Lung (tissue), 12 donors: ENCODE results near the gene DPP9. TPM values are rescaled to one million over a fixed set of nuclear protein-coding genes. Genes with fewer than 3 reads are reported as not detected.

ENCODE experiments used
- ATAC-seq: fragments of 200-7000 bp; cut with Tn5 transposase; one replicate; pipeline ENCODE4 v1.9.1; 2020; ENCODE audit warnings: moderate number of reproducible peaks; ENCODE audit not compliant: insufficient read depth, low FRiP score
- DNase-seq, 3 donors: peaks; one replicate each; pipeline ENCODE4 v3.0.0-alpha.2; 2013 to 2017
- H3K27ac ChIP-seq, 2 donors: one replicate each; pipeline ENCODE4 v1.5.1; 2013; ENCODE audit warnings: mild to moderate bottlenecking in 2 of 2, moderate library complexity in 2 of 2, control low read depth in 1 of 2, inconsistent platforms in 1 of 2, low read depth in 1 of 2, low read length in 1 of 2
- H3K27me3 ChIP-seq, 3 donors: one replicate each; pipeline ENCODE4 v1.5.1; 2013; ENCODE audit warnings: low read length in 2 of 3; ENCODE audit not compliant: control insufficient read depth in 3 of 3, insufficient read depth in 3 of 3
- H3K36me3 ChIP-seq, 4 donors: one replicate each; pipeline ENCODE4 v1.5.1; 2013; ENCODE audit warnings: low read length in 4 of 4, mild to moderate bottlenecking in 1 of 4, moderate library complexity in 1 of 4; ENCODE audit not compliant: control insufficient read depth in 4 of 4, insufficient read depth in 4 of 4
- H3K4me1 ChIP-seq, 5 donors: one replicate each; pipeline ENCODE4 v1.5.1; 2013; ENCODE audit warnings: low read length in 5 of 5, mild to moderate bottlenecking in 2 of 5, moderate library complexity in 1 of 5; ENCODE audit not compliant: control insufficient read depth in 5 of 5, insufficient read depth in 5 of 5
- H3K4me3 ChIP-seq: one replicate; pipeline ENCODE4 v1.5.1; 2013; ENCODE audit warnings: mild to moderate bottlenecking, control low read depth, moderate library complexity
- H3K9ac ChIP-seq, 2 donors: one replicate each; pipeline ENCODE4 v1.5.1; 2013; ENCODE audit warnings: low read length in 2 of 2, control low read depth in 1 of 2; ENCODE audit not compliant: insufficient read depth in 1 of 2
- H3K9me3 ChIP-seq, 4 donors: one replicate each; pipeline ENCODE4 v1.5.1; 2013; ENCODE audit warnings: low read length in 3 of 4, mild to moderate bottlenecking in 1 of 4, moderate library complexity in 1 of 4; ENCODE audit not compliant: control insufficient read depth in 4 of 4, insufficient read depth in 3 of 4
- WGBS, 2 donors: extraction: QIAGEN DNeasy Blood & Tissue Kit; methylation state at CpG; one replicate each; pipeline ENCODE4 v1.1.7; 2013; 5-methylcytosine and 5-hydroxymethylcytosine counted together
- polyA plus RNA-seq, 2 donors: library from polyadenylated mRNA; stranded (reverse); fragments of 200-250 nt; gene quantifications; one replicate each; pipeline ENCODE4 v1.2.1, GENCODE V29; 2013
- total RNA-seq, 2 donors: library from RNA; depleted of rRNA in 1 of 2; stranded (reverse); fragments of >200 nt in 1 of 2; gene quantifications; one replicate each; pipeline ENCODE4 v1.2.1, GENCODE V29; 2014 to 2021
- TF ChIP-seq, protein P1 (sequence below): IDR thresholded peaks from 2 replicates; pipeline ENCODE4 v1.5.1; 2012; ENCODE audit warnings: mild to moderate bottlenecking; ENCODE audit errors: control extremely low read depth, extremely low read depth
- donor health status: control.
- donor health status: control.
- donor health status: Bipolar disorder and iron deficiency.
- donor health status: healthy.
- donor health status: DM: yes; HTN: yes; CAD: no.

The DPP9 gene
- total and polyA plus RNA-seq, 4 donors: 33.2 to 95.5 (median 43.9) TPM

DNA sequence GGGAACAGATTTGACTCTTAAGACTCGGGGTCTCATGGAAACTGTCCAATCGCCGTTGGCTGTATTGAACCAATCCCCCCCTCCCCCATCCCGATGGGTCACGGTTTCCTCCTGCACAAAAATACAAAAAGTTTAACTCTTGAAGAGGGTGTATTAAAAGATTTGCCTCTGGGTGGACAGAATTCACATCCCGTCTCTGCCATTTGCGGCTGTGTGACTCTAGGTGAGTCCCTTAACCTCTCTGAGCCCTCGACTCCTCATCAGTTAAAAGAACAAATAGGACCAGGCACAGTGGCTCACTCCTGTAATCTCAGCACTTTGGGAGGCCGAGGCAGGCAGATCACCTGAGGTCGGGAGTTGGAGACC lies 36.6 kb upstream of the DPP9 start:
- Histone ChIP-seq H3K9ac (no peak overlapping the region), H3K36me3 (no peaks in the 10 kb centered on the region), H3K4me1 (peaks cover 4 to 8% (median 4%) of the 10 kb centered on the region in 5 donors), H3K27ac (no peak overlapping the region), H3K27me3 (peaks cover 0 to 7% (median 0%) of the 10 kb centered on the region in 3 donors), H3K9me3 (peaks cover 0 to 3% (median 0%) of the 10 kb centered on the region in 4 donors), H3K4me3 (no peak overlapping the region)
- 34 to 42% methylated on average over 10 of the region's 10 CpGs for WGBS, 2 donors
- TF ChIP-seq, protein P1, sequence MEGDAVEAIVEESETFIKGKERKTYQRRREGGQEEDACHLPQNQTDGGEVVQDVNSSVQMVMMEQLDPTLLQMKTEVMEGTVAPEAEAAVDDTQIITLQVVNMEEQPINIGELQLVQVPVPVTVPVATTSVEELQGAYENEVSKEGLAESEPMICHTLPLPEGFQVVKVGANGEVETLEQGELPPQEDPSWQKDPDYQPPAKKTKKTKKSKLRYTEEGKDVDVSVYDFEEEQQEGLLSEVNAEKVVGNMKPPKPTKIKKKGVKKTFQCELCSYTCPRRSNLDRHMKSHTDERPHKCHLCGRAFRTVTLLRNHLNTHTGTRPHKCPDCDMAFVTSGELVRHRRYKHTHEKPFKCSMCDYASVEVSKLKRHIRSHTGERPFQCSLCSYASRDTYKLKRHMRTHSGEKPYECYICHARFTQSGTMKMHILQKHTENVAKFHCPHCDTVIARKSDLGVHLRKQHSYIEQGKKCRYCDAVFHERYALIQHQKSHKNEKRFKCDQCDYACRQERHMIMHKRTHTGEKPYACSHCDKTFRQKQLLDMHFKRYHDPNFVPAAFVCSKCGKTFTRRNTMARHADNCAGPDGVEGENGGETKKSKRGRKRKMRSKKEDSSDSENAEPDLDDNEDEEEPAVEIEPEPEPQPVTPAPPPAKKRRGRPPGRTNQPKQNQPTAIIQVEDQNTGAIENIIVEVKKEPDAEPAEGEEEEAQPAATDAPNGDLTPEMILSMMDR: no peak
- ATAC-seq (no peak), DNase-seq (no peak)

DNA sequence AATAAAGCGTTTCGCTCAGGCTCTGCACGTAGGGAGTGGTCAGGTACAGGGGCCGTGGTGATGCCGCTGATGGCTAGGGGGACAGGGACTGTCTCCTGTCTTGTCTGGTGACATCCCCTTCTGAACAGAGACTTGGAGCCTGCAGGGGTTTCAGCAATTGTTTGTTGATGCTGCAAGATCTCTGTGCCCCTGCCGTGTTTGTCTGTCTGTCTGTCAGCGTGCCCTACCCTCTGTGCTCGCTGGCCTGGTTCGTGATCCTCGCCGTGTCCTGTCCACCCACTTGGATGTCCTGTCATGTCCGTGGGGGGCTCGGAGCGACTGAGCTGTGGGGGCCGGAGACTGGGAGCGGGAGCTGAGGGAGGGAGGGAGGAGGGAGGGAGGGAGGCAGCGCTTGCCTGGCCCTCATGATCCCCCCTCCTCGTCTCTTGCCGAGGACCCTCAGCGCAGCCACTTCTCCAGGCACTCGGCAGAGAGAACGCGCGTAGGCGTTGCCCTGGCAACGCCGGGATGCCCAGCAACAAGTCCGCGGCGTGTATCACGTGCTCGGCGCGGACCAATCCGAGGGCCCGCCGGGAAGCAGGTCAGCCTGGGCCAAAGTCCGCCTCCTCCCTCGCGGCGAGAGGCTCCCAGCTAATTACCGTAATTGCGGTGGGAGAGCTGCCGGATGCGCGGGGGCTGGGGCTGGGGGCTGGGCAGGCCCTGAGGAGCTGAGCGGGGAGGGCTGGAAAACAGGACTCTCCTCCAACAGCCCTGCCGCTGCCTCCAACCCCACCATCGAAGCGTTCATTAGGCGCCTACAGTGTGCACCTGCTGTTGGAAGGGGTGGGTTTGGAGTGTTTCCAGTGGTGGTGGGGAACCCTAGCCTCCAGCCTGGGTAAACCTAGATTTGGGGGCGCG lies 36.0 kb upstream of the DPP9 start:
- TF ChIP-seq, protein P1: no peak
- Histone ChIP-seq H3K9ac (no peak overlapping the region), H3K4me3 (no peak overlapping the region), H3K9me3 (peaks cover 0 to 3% (median 0%) of the 10 kb centered on the region in 4 donors), H3K4me1 (peaks cover 4 to 8% (median 4%) of the 10 kb centered on the region in 5 donors), H3K27ac (no peak overlapping the region), H3K27me3 (peaks cover 0 to 7% (median 0%) of the 10 kb centered on the region in 3 donors), H3K36me3 (no peaks in the 10 kb centered on the region)
- DNase-seq (peak; percentile 92 to 96 (median 94)), ATAC-seq (peak; percentile 82)
- WGBS, 2 donors: 4% methylated on average over 50 to 53 of the region's 53 CpGs

DNA sequence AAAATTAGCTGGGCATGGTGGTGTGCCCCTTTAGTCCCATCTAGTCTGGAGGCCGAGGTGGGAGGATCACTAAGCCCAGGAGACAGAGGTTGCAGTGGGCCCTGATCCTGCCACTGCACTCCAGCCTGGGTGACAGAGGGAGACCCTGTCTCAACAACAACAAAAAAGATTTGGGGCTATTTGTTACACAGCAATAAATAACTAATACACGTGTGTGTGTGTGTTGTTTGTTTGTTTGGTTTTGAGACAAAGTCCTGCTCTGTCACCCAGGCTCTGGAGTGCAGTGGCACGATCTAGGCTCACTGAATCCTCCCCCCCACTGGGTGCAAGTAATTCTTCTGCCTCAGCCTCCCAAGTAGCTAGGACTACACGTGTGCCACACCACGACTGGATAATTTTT lies 35.0 kb upstream of the DPP9 start:
- Histone ChIP-seq H3K9ac (no peak overlapping the region), H3K36me3 (no peaks in the 10 kb centered on the region), H3K27me3 (peaks cover 0 to 5% (median 0%) of the 10 kb centered on the region in 3 donors), H3K4me1 (peaks cover 4 to 8% (median 4%) of the 10 kb centered on the region in 5 donors), H3K9me3 (peaks cover 0 to 3% (median 0%) of the 10 kb centered on the region in 4 donors), H3K4me3 (no peak overlapping the region), H3K27ac (no peak overlapping the region)
- TF ChIP-seq, protein P1: no peak
- WGBS, 2 donors: 69 to 74% methylated on average over 5 of the region's 5 CpGs
- DNase-seq: no peak
- no peak for ATAC-seq
